CD14-positive monocyte (primary cell): Measurements from ENCODE around the gene WASHC2C. TPM values are rescaled to one million over a fixed set of nuclear protein-coding genes. Genes with fewer than 3 reads are reported as not detected.
"Not testable (repeated sequence)": the region's sequence is repeated elsewhere in the genome, so short reads cannot be mapped to it uniquely, and the experiment has no call there.

Source experiments
- DNase-seq, 3 donors: peaks; one replicate each; pipeline ENCODE4 v3.0.0-alpha.2; 2011 to 2022
- H2AFZ ChIP-seq: 2 replicates; pipeline ENCODE4 v1.6.0; 2012; ENCODE audit warnings: mild to moderate bottlenecking, low read depth, low read length, inconsistent platforms; ENCODE audit not compliant: insufficient read depth, poor library complexity, severe bottlenecking
- H3K27ac ChIP-seq, 2 donors: 1 replicate in 1 of 2; 2 replicates in 1 of 2; pipeline ENCODE4 v1.5.1; 2012 to 2013; ENCODE audit warnings: low read length in 2 of 2, control low read depth in 1 of 2, inconsistent platforms in 1 of 2, low read depth in 1 of 2, mild to moderate bottlenecking in 1 of 2
- H3K27me3 ChIP-seq, 2 donors: one replicate each; pipeline versions ENCODE4 v1.6.0 to v1.6.1; 2011 to 2013; ENCODE audit warnings: low read length in 2 of 2; ENCODE audit not compliant: control insufficient read depth in 2 of 2, insufficient read depth in 2 of 2
- H3K36me3 ChIP-seq, 2 donors: replicated peaks in 1 of 2; 1 replicate in 1 of 2; 2 replicates in 1 of 2; pipeline versions ENCODE4 v1.5.1 to v1.6.1; 2012 to 2013; ENCODE audit warnings: low read length in 2 of 2, control low read depth in 1 of 2, inconsistent platforms in 1 of 2, mild to moderate bottlenecking in 1 of 2; ENCODE audit not compliant: insufficient read depth in 2 of 2, control insufficient read depth in 1 of 2
- H3K4me1 ChIP-seq, 2 donors: 1 replicate in 1 of 2; 2 replicates in 1 of 2; pipeline versions ENCODE4 v1.5.1 to v1.6.1; 2012 to 2013; ENCODE audit warnings: low read length in 2 of 2, control low read depth in 1 of 2, inconsistent platforms in 1 of 2, mild to moderate bottlenecking in 1 of 2, moderate library complexity in 1 of 2; ENCODE audit not compliant: insufficient read depth in 2 of 2, control insufficient read depth in 1 of 2
- H3K4me2 ChIP-seq: replicated peaks from 2 replicates; pipeline ENCODE3; 2012; ENCODE audit warnings: low read length, moderate library complexity, mild to moderate bottlenecking; ENCODE audit not compliant: poor library complexity, severe bottlenecking; ENCODE audit errors: extremely low read depth
- H3K4me3 ChIP-seq, 3 experiments: fragments of 200-600 bp in 1 of 3; sonication (generic) in 1 of 3; replicated peaks in 1 of 3; 1 replicate in 2 of 3; 2 replicates in 1 of 3; pipeline ENCODE4 v1.5.1; 2011 to 2013; ENCODE audit warnings: low read length in 3 of 3, mild to moderate bottlenecking in 3 of 3, control low read depth in 2 of 3, low read depth in 2 of 3, inconsistent platforms in 1 of 3, moderate library complexity in 1 of 3
- H3K79me2 ChIP-seq: 2 replicates; pipeline ENCODE4 v1.6.0; 2012; ENCODE audit warnings: mild to moderate bottlenecking, control low read depth, inconsistent platforms, low read length, moderate library complexity; ENCODE audit not compliant: insufficient read depth
- H3K9ac ChIP-seq: 2 replicates; pipeline ENCODE4 v1.6.0; 2017; ENCODE audit warnings: low read length, mild to moderate bottlenecking; ENCODE audit not compliant: insufficient read depth, poor library complexity, severe bottlenecking
- H3K9me3 ChIP-seq, 2 donors: replicated peaks in 1 of 2; 1 replicate in 1 of 2; 2 replicates in 1 of 2; pipeline versions ENCODE4 v1.5.1 to v1.6.1; 2012 to 2013; ENCODE audit warnings: low read length in 2 of 2, control low read depth in 1 of 2; ENCODE audit not compliant: control insufficient read depth in 1 of 2, insufficient read depth in 1 of 2
- H4K20me1 ChIP-seq: 2 replicates; pipeline ENCODE4 v1.6.0; 2012; ENCODE audit warnings: mild to moderate bottlenecking, low read length, control low read depth, moderate library complexity; ENCODE audit not compliant: insufficient read depth
- H3K27ac Mint-ChIP-seq, 7 donors: one replicate each; pipeline ENCODE4 v1.8.0; 2020; ENCODE audit warnings: mild to moderate bottlenecking in 7 of 7, mixed read lengths in 7 of 7, moderate library complexity in 6 of 7, inconsistent platforms in 2 of 7
- H3K27me3 Mint-ChIP-seq, 3 donors: one replicate each; pipeline ENCODE4 v1.8.0; 2021 to 2022; ENCODE audit warnings: low read depth in 3 of 3, mild to moderate bottlenecking in 3 of 3, mixed read lengths in 3 of 3, moderate library complexity in 3 of 3, inconsistent platforms in 1 of 3
- H3K36me3 Mint-ChIP-seq, 2 donors: one replicate each; pipeline ENCODE4 v1.8.0; 2020; ENCODE audit warnings: mixed read lengths in 2 of 2, inconsistent platforms in 1 of 2, mild to moderate bottlenecking in 1 of 2
- H3K4me1 Mint-ChIP-seq: one replicate; pipeline ENCODE4 v1.8.0; 2020; ENCODE audit warnings: mild to moderate bottlenecking, mixed read lengths
- H3K4me3 Mint-ChIP-seq, 2 donors: one replicate each; pipeline ENCODE4 v1.8.0; 2020; ENCODE audit warnings: mild to moderate bottlenecking in 2 of 2, mixed read lengths in 2 of 2, moderate library complexity in 1 of 2
- H3K9me3 Mint-ChIP-seq, 7 donors: one replicate each; pipeline ENCODE4 v1.8.0; 2020 to 2022; ENCODE audit warnings: mixed read lengths in 7 of 7, mild to moderate bottlenecking in 6 of 7, moderate library complexity in 6 of 7, inconsistent platforms in 2 of 7
- WGBS: methylation state at CpG from one replicate; pipeline ENCODE4 v1.1.5; 2013; ENCODE audit warnings: missing lambda C conversion rate; ENCODE audit not compliant: insufficient coverage; 5-methylcytosine and 5-hydroxymethylcytosine counted together
- intact Hi-C, 2 donors: fragments of 100-400 bp; cut with micrococcal nuclease; formaldehyde crosslinking; loops; one replicate each; pipeline versions ENCODE4 v1.15.0 to v1.15.1; 2023
- polyA plus RNA-seq, 3 donors: library from polyadenylated mRNA; depleted of rRNA in 1 of 3; unstranded in 2 of 3; stranded (reverse) in 1 of 3; fragments of 300-500 nt in 2 of 3; fragments of >200 nt in 1 of 3; fragmentation: Illumina TruSeq in 2 of 3; gene quantifications; 1 replicate in 2 of 3; 2 replicates in 1 of 3; pipeline ENCODE4 v1.2.3, GENCODE V29; 2012 to 2021

WASHC2C gene
- polyA plus RNA-seq, 3 donors = 12.4 to 54.2 (median 23.1) TPM

DNA sequence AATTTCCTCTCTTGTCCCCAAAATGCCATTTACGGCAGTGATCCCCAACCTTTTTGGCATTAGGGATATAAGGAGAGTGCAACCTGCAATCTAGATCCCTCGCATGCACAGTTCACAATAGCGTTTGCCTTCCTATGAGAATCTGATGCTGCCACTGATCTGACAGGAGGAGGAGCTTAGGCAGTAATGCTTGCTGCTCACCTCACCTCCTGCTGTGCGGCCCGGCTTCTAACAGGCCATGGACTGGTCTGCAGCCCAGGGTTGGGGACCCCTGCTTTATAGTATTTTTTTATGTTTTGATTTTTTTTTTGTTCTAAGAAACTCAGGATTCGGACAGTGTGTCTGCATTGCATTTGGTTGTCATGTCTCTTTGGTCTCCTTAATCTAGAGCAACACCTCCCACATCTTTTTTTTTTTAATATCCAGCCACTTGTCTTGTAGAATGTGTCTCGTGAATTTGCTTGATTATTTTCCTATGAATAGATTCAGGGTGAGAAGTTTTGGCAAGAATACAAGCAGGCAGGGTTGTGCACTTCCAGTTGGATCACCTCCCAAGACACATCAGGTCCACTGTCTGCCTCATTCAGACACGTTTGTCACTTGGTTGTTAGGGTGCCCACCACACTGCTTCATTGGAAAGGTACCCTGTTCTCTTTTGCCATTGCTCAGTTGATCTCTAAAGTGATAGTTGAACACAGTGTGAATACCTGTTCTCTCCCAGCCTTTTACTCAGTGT lies 30.8 kb downstream of the WASHC2C start:
- H3K4me2 ChIP-seq, H3K4me1 Mint-ChIP-seq, DNase-seq, H3K9me3 ChIP-seq, H3K4me3 ChIP-seq, H4K20me1 ChIP-seq, H3K9me3 Mint-ChIP-seq, H3K4me1 ChIP-seq, H3K79me2 ChIP-seq, H3K27ac Mint-ChIP-seq, H3K27ac ChIP-seq, H3K27me3 Mint-ChIP-seq, H3K9ac ChIP-seq, intact Hi-C loops, H3K4me3 Mint-ChIP-seq, H3K27me3 ChIP-seq, H2AFZ ChIP-seq: not testable (repeated sequence)
- WGBS = no CpG with 5 or more reads among the region's 8 CpGs
- peaks cover 31 to 48% of the 10 kb centered on the region in 2 donors for H3K36me3 Mint-ChIP-seq
- peaks cover 19 to 41% of the 10 kb centered on the region in 2 donors for H3K36me3 ChIP-seq

DNA sequence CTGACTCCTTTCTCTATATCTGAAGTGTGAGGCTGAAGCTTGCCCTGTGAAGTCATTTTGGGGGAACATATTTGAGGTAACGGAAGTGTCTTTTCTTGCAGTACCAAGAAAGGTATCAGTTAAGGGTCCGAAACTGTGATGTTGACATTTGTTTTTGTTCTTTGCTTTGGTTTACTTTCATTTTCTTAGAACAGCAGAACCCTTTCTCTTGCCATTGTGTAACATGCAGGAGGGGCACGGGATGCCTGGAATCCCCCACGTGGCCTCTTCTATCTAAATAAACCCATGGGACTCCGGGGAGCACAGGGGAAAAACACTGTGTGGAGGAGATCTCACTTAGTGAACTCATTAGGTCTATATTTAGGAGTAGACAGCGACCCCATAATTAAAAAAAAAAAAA lies 34.6 kb downstream of the WASHC2C start:
- H3K4me1 Mint-ChIP-seq, H3K9me3 Mint-ChIP-seq: not testable (repeated sequence)

GRCh38 chr10:45763037-45763436 lies 36.0 kb downstream of the WASHC2C start:
- peaks cover 10 to 25% of the 10 kb centered on the region in 2 donors for H3K36me3 ChIP-seq
- intact Hi-C loops = not testable (repeated sequence)

More for the DNA sequence above, 34.6 kb downstream of the WASHC2C start:
- H3K79me2 ChIP-seq, H3K9ac ChIP-seq, H4K20me1 ChIP-seq, H3K4me1 ChIP-seq, H2AFZ ChIP-seq, H3K27ac ChIP-seq, intact Hi-C loops, H3K9me3 ChIP-seq, DNase-seq, H3K4me3 ChIP-seq, H3K27me3 Mint-ChIP-seq, H3K27me3 ChIP-seq, H3K4me2 ChIP-seq: not testable (repeated sequence)
- WGBS = no CpG with 5 or more reads among the region's 6 CpGs
- H3K36me3 Mint-ChIP-seq = peaks cover 30 to 47% of the 10 kb centered on the region in 2 donors
- peak overlapping the region in 1 of 2 donors; percentile 60 for H3K4me3 Mint-ChIP-seq
- H3K36me3 ChIP-seq = peaks cover 12 to 33% of the 10 kb centered on the region in 2 donors
- peak overlapping the region in 3 of 7 donors; percentile 55 to 67 (median 56) for H3K27ac Mint-ChIP-seq

DNA sequence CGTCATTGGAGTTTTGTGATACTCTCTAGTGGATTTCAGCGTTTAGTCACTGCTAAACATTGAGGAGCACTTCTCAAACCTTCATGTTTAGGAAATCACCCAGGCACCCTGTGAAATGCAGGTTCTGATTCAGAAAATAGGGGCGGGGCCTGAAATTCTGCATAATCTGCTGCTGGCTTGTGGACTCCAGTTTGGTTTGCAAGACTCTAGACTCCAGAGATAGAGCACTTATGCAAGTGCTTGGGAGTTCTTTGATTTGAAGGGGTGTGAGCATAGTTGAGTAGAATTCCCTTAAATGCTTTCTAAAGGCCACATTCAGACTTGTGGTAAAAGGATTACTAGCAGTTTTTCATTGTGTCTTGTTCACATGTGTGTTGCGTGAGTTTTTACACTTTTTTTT lies 41.3 kb downstream of the WASHC2C start:
- H3K9ac ChIP-seq, H3K27me3 ChIP-seq, H3K4me3 Mint-ChIP-seq, H3K9me3 Mint-ChIP-seq, H3K27ac Mint-ChIP-seq, H3K27me3 Mint-ChIP-seq, H3K9me3 ChIP-seq, H3K4me3 ChIP-seq, H3K4me2 ChIP-seq, DNase-seq, intact Hi-C loops, H3K79me2 ChIP-seq, H3K27ac ChIP-seq, H3K4me1 Mint-ChIP-seq, H2AFZ ChIP-seq, H3K4me1 ChIP-seq, H4K20me1 ChIP-seq: not testable (repeated sequence)
- H3K36me3 Mint-ChIP-seq = peaks cover 27 to 47% of the 10 kb centered on the region in 2 donors
- 100% methylated on average over 1 of the region's 4 CpGs for WGBS
- peaks cover 10 to 34% of the 10 kb centered on the region in 2 donors for H3K36me3 ChIP-seq

More at GRCh38 chr10:45763037-45763436, 36.0 kb downstream of the WASHC2C start:
- DNase-seq, H3K27me3 ChIP-seq, H3K9me3 Mint-ChIP-seq, H3K4me1 Mint-ChIP-seq, H3K4me3 ChIP-seq, H3K4me3 Mint-ChIP-seq, H4K20me1 ChIP-seq, H3K27me3 Mint-ChIP-seq, H3K9me3 ChIP-seq, H3K9ac ChIP-seq, H3K4me2 ChIP-seq, H3K4me1 ChIP-seq, H3K27ac ChIP-seq, H3K79me2 ChIP-seq, H2AFZ ChIP-seq, H3K27ac Mint-ChIP-seq: not testable (repeated sequence)
- peaks cover 26 to 40% of the 10 kb centered on the region in 2 donors for H3K36me3 Mint-ChIP-seq
- no CpG with 5 or more reads among the region's 3 CpGs for WGBS
